HepG2 (cell line): ENCODE measurements around the gene TRIM42. TPM values are rescaled to one million over a fixed set of nuclear protein-coding genes. Genes with fewer than 3 reads are reported as not detected.
A peak's percentile ranks its signal among the peaks of the same experiment; 100 is the strongest.

ENCODE experiments used
- ATAC-seq: fragments of 200-7000 bp; cut with Tn5 transposase; 3 replicates; pipeline ENCODE4 v1.9.1; 2020; ENCODE audit warnings: mild to moderate bottlenecking, moderate library complexity
- BruUV-seq: library from RNA; stranded (reverse); fragments of 400-500 nt; replicated peaks from 2 replicates; lab custom pipeline; 2021; lab: Mats Ljungman, UMichigan
- CTCF ChIA-PET: fragments of 300-600 bp; formaldehyde crosslinking; extraction: SDS; loops from one replicate; lab custom pipeline; 2021; ENCODE audit warnings: low total read pairs, inconsistent platforms, low intra/inter-chr PET ratio; lab: Yijun Ruan, JAX
- POLR2A ChIA-PET: fragments of 350-600 bp; sonication (Branson Sonifier 250); formaldehyde crosslinking; loops from one replicate; lab custom pipeline; 2020; ENCODE audit warnings: antibody characterized with exemption, inconsistent platforms; lab: Yijun Ruan, JAX
- DNase-seq: peaks from one replicate; pipeline ENCODE4 v3.0.0-alpha.2; 2015; ENCODE audit warnings: low spot score
- FAIRE-seq: peaks from 3 replicates; lab custom pipeline; 2011; peaks lifted over from hg19 to GRCh38; lab: Jason Lieb, UNC
- H2AFZ ChIP-seq: one replicate; pipeline ENCODE4 v1.6.1; 2011; ENCODE audit warnings: low read length, inconsistent platforms
- H3K27ac ChIP-seq: fragments of 300-600 bp; 3 replicates; pipeline ENCODE4 v1.8.0; 2011; ENCODE audit warnings: mixed run types, mild to moderate bottlenecking, mixed read lengths, low read length, inconsistent platforms; ENCODE audit not compliant: insufficient read depth; ENCODE audit errors: extremely low read length
- H3K27me3 ChIP-seq, 2 experiments: fragments of 200-600 bp in 1 of 2; 2 replicates in 1 of 2; 3 replicates in 1 of 2; pipeline versions ENCODE4 v1.6.0 to v1.8.0; 2011; ENCODE audit warnings: low read length in 2 of 2, mild to moderate bottlenecking in 2 of 2, moderate library complexity in 2 of 2, inconsistent platforms in 1 of 2; ENCODE audit not compliant: insufficient read depth in 2 of 2, control insufficient read depth in 1 of 2
- H3K36me3 ChIP-seq, 2 experiments: fragments of 200-600 bp in 1 of 2; replicated peaks in 1 of 2; 2 replicates in 1 of 2; 3 replicates in 1 of 2; pipeline versions ENCODE4 v1.5.1 to v1.8.0; 2011; ENCODE audit warnings: low read length in 2 of 2, inconsistent platforms in 1 of 2; ENCODE audit not compliant: insufficient read depth in 2 of 2, control insufficient read depth in 1 of 2
- H3K4me1 ChIP-seq: 2 replicates; pipeline ENCODE4 v1.5.1; 2012; ENCODE audit warnings: low read length, inconsistent platforms; ENCODE audit not compliant: insufficient read depth
- H3K4me2 ChIP-seq: 2 replicates; pipeline ENCODE4 v1.6.0; 2011; ENCODE audit warnings: low read depth, low read length, inconsistent platforms
- H3K4me3 ChIP-seq, 3 experiments: fragments of 200-600 bp in 1 of 3; sonication (generic), shearing (Covaris generic) in 1 of 3; replicated peaks in 1 of 3; 2 replicates each; pipeline ENCODE4 v1.5.1; 2011 to 2016; ENCODE audit warnings: low read length in 3 of 3, inconsistent platforms in 2 of 3, low read depth in 2 of 3, mild to moderate bottlenecking in 2 of 3, control low read depth in 1 of 3, mixed read lengths in 1 of 3; ENCODE audit not compliant: insufficient read depth in 1 of 3
- H3K79me2 ChIP-seq: one replicate; pipeline ENCODE4 v1.6.1; 2011; ENCODE audit warnings: low read length, inconsistent platforms; ENCODE audit not compliant: insufficient read depth
- H3K9ac ChIP-seq: 2 replicates; pipeline ENCODE4 v1.6.0; 2011; ENCODE audit warnings: mild to moderate bottlenecking, low read depth, low read length, inconsistent platforms; ENCODE audit not compliant: insufficient read depth
- H3K9me3 ChIP-seq: 2 replicates; pipeline ENCODE4 v1.5.1; 2012; ENCODE audit warnings: mild to moderate bottlenecking, low read length
- H4K20me1 ChIP-seq: 2 replicates; pipeline ENCODE4 v1.6.0; 2011; ENCODE audit warnings: inconsistent platforms, mild to moderate bottlenecking, low read length, moderate library complexity; ENCODE audit not compliant: insufficient read depth
- CHD4 ChIP-seq: fragments of 200-600 bp; sonication (generic); IDR thresholded peaks from 2 replicates; pipeline ENCODE4 v1.7.0; 2017; ENCODE audit warnings: mild to moderate bottlenecking, low read length, borderline replicate concordance
- CREB1 ChIP-seq, 2 experiments: fragments of 450-650 bp in 1 of 2; IDR thresholded peaks; 2 replicates each; pipeline ENCODE4 v1.6.1; 2016 to 2017; ENCODE audit warnings: control low read depth in 1 of 2, mild to moderate bottlenecking in 1 of 2, missing compliant biosample characterization in 1 of 2, missing genetic modification characterization in 1 of 2
- FOSL2 ChIP-seq: sonication (generic); formaldehyde crosslinking; IDR thresholded peaks from 2 replicates; pipeline ENCODE4 v1.4.0; 2020; ENCODE audit warnings: missing genetic modification reagents
- PRPF4 ChIP-seq: fragments of 200-400 bp; formaldehyde crosslinking; IDR thresholded peaks from 2 replicates; pipeline ENCODE4 v1.6.1; 2016; ENCODE audit warnings: low read length, low read depth; ENCODE audit not compliant: poor library complexity, severe bottlenecking
- ZC3H4 ChIP-seq: sonication (generic); formaldehyde crosslinking; IDR thresholded peaks from 2 replicates; pipeline ENCODE4 v1.4.0; 2020; ENCODE audit warnings: missing genetic modification reagents, borderline replicate concordance
- ZNF629 ChIP-seq: sonication (generic); formaldehyde crosslinking; conservative IDR thresholded peaks from 2 replicates; pipeline ENCODE4 v1.5.0; 2020; ENCODE audit warnings: missing genetic modification reagents
- WGBS: methylation state at CpG from one replicate; pipeline ENCODE4 v1.1.6; 2017; ENCODE audit warnings: low lambda C conversion rate; 5-methylcytosine and 5-hydroxymethylcytosine counted together
- in situ Hi-C: cut with HindIII; loops from 2 replicates; pipeline ENCODE4 v1.10.0; 2017; ENCODE audit warnings: low pct_unique_long_range_greater_than_20kb; ENCODE audit not compliant: extremely low pct_ligation_motif_present
- intact Hi-C: fragments of 100-400 bp; cut with micrococcal nuclease; formaldehyde crosslinking; loops from one replicate; pipeline ENCODE4 v1.10.0; 2022; ENCODE audit not compliant: unreplicated experiment
- polyA plus RNA-seq, 8 experiments: library from polyadenylated mRNA; depleted of rRNA in 3 of 8; stranded (reverse) in 7 of 8; unstranded in 1 of 8; fragments of >200 nt; fragmentation: Illumina TruSeq in 4 of 8; extraction: Trizol in 4 of 8; gene quantifications; 2 replicates each; pipeline versions ENCODE4 v1.2.1 to v1.2.3, GENCODE V29; 2011 to 2016; ENCODE audit warnings: low read depth in 4 of 8, missing spikeins in 1 of 8, mixed read lengths in 1 of 8; ENCODE audit not compliant: insufficient read depth in 1 of 8
- total RNA-seq, 5 experiments: library from RNA; depleted of rRNA; stranded (reverse); fragments of >200 nt; fragmentation: Illumina TruSeq; extraction: Trizol; gene quantifications; 2 replicates each; pipeline ENCODE4 v1.2.3, GENCODE V29; 2016; ENCODE audit warnings: low read depth in 1 of 5

The TRIM42 gene
- total and polyA plus RNA-seq, 2 of the 13 experiments (the other 11 are each of a cell fraction or from before 2014, with no cell fraction given) = not detected

- Histone ChIP-seq H3K27ac (no peak overlapping the region), H3K4me2 (no peak overlapping the region), H3K79me2 (no peaks in the 10 kb centered on the region), H3K9me3 (no peaks in the 10 kb centered on the region), H3K4me3 (no peak overlapping the region), H3K9ac (no peak overlapping the region), H3K36me3 (no peaks in the 10 kb centered on the region), H2AFZ (no peak overlapping the region), H3K4me1 (peaks cover 61% of the 10 kb centered on the region), H4K20me1 (no peaks in the 10 kb centered on the region), H3K27me3 (no peaks in the 10 kb centered on the region)
- in situ Hi-C loops = no loop called here
- TF ChIP-seq CREB1 (IDR thresholded peaks at IDR 0.05) (no peak), CREB1 (CRISPR knock-in tag; IDR thresholded peaks at IDR 0.05) (no peak), PRPF4 (no peak)
- no peak for ATAC-seq
- CTCF ChIA-PET = no interaction called here
- intact Hi-C loops = no loop called here
- no peak for FAIRE-seq
- POLR2A ChIA-PET = interaction anchor here (1.8 kb wide), 1 partner anchor 12 kb away, joined by 4 read pairs; no protein-coding TSS in a partner anchor
- DNase-seq = no peak
- BruUV-seq = no TSS peak
- 70% methylated on average over 3 of the region's 3 CpGs for WGBS
These were observed 45.7 kb downstream of the TRIM42 start for GRCh38 chr3:140723576-140723975.

GRCh38 chr3:140724856-140725812, 47.3 kb downstream of the TRIM42 start:
- in situ Hi-C loops = loop anchor here (25.0 kb wide), 1 partner anchor 163 kb away; no protein-coding TSS in a partner anchor
- no peak for DNase-seq
- Histone ChIP-seq H3K4me2 (no peak overlapping the region), H3K36me3 (no peaks in the 10 kb centered on the region), H3K27me3 (no peaks in the 10 kb centered on the region), H4K20me1 (no peaks in the 10 kb centered on the region), H3K9me3 (no peaks in the 10 kb centered on the region), H3K9ac (no peak overlapping the region), H3K4me3 (no peak overlapping the region), H3K27ac (no peak overlapping the region), H3K79me2 (no peaks in the 10 kb centered on the region)
- FAIRE-seq = no peak
- BruUV-seq = no TSS peak
- ChIA-PET CTCF (no interaction called here), POLR2A (interaction anchor here (2.1 to 5.5 kb wide), 2 partner anchors 13 to 23 kb away, joined by 13 to 76 read pairs; no protein-coding TSS in a partner anchor)
- WGBS = 82% methylated on average over 3 of the region's 4 CpGs
- ATAC-seq = no peak
- peak; percentile 82 for TF ChIP-seq ZNF629
- 0 out of 2 replicates have a peak, but pooled peaks have one; percentile 34 for TF ChIP-seq CHD4
- peak; percentile 62; the same call in 1 of the 2 replicates for TF ChIP-seq FOSL2 (CRISPR knock-in tag)
- TF ChIP-seq ZC3H4 (CRISPR knock-in tag) = no peak
- TF ChIP-seq, all 625 proteins: peak for 3
- H2AFZ ChIP-seq = no peak overlapping the region
- intact Hi-C loops = no loop called here
- peaks cover 65% of the 10 kb centered on the region for H3K4me1 ChIP-seq
